T-helper 17 cell (primary cell): Measurements from ENCODE around the gene URB2. TPM values are rescaled to one million over a fixed set of nuclear protein-coding genes. Genes with fewer than 3 reads are reported as not detected.
A peak's percentile ranks its signal among the peaks of the same experiment; 100 is the strongest.

ENCODE experiments used
- ATAC-seq: fragments of 150-1000 bp; cut with Tn5 transposase; 2 replicates; pipeline ENCODE4 v1.10.0; 2021; ENCODE audit warnings: mild to moderate bottlenecking, moderate library complexity
- DNase-seq, 3 donors: peaks; one replicate each; pipeline versions ENCODE4 v3.0.0 to v3.0.0-alpha.2; 2020 to 2021
- H3K9me3 ChIP-seq: one replicate; pipeline ENCODE4 v1.7.0; 2013; ENCODE audit warnings: low read length, mild to moderate bottlenecking; ENCODE audit not compliant: control insufficient read depth, poor library complexity, severe bottlenecking
- H3K27ac Mint-ChIP-seq: one replicate; pipeline ENCODE4 v1.8.0; 2022; ENCODE audit warnings: mild to moderate bottlenecking, moderate library complexity, mixed read lengths
- H3K27me3 Mint-ChIP-seq: one replicate; pipeline ENCODE4 v1.8.0; 2022; ENCODE audit warnings: mixed read lengths
- H3K36me3 Mint-ChIP-seq: one replicate; pipeline ENCODE4 v1.8.0; 2022; ENCODE audit warnings: low read depth, mixed read lengths
- H3K4me1 Mint-ChIP-seq: one replicate; pipeline ENCODE4 v1.8.0; 2022; ENCODE audit warnings: mild to moderate bottlenecking, mixed read lengths
- H3K4me3 Mint-ChIP-seq: one replicate; pipeline ENCODE4 v1.8.0; 2022; ENCODE audit warnings: mild to moderate bottlenecking, moderate library complexity, mixed read lengths
- total RNA-seq, 4 donors: library from RNA in 2 of 4; stranded (reverse) in 2 of 4; gene quantifications; one replicate each; pipeline ENCODE4 v1.2.3 and lab custom pipeline; 2022 to 2026

Gene URB2
- total RNA-seq, 2 donors from 2014 or later: 8.2 to 10.7 TPM

DNA sequence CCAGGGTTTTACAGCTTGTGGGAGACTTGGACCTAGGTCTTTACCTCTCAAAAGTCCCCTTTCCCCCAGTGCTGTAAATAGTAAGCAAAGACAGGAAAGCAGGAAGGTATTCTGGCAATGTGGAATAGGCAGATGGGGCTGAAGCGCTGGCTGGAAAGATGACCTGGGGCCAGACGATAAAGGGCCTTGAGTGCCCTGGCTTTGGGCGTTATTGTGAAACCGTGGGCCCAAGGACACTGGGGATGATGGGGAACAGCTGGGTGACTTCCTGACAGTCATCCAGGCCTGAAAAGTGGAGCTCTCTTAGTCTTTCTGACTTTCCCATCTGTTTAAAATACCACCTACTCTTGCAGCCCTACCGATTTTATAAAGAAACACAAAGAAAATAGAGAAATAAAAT, 16.3 kb downstream of the URB2 start:
- peaks cover 15% of the 10 kb centered on the region for H3K4me1 Mint-ChIP-seq
- no peaks in the 10 kb centered on the region for H3K9me3 ChIP-seq
- ATAC-seq (no peak), DNase-seq (no peak)
- H3K36me3 Mint-ChIP-seq: peaks cover 9% of the 10 kb centered on the region
- H3K27me3 Mint-ChIP-seq: no peaks in the 10 kb centered on the region
- H3K27ac Mint-ChIP-seq: no peak overlapping the region
- no peak overlapping the region for H3K4me3 Mint-ChIP-seq

DNA sequence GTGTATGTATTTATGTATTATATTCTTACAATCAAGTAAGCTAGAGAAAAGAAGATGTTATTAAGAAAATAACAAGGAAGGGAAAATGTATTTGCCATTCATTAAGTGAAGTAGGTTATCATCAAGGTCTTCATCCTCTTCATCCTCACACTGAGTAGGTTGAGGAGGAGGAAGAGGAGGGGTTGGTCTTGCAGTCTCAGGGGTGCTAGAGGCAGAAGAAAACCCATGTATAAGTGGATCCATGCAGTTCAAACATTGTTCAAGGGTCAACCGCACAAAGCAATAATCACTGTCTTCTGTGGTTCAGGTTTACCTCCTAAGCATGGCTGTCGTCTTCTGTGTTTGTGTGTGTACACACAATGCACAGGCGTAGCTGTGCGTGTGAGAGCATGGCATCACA, 16.9 kb downstream of the URB2 start:
- H3K9me3 ChIP-seq: no peaks in the 10 kb centered on the region
- Mint-ChIP-seq H3K27ac (no peak overlapping the region), H3K27me3 (no peaks in the 10 kb centered on the region), H3K4me3 (no peak overlapping the region), H3K4me1 (peaks cover 14% of the 10 kb centered on the region), H3K36me3 (peaks cover 9% of the 10 kb centered on the region)
- DNase-seq (no peak), ATAC-seq (no peak)

DNA sequence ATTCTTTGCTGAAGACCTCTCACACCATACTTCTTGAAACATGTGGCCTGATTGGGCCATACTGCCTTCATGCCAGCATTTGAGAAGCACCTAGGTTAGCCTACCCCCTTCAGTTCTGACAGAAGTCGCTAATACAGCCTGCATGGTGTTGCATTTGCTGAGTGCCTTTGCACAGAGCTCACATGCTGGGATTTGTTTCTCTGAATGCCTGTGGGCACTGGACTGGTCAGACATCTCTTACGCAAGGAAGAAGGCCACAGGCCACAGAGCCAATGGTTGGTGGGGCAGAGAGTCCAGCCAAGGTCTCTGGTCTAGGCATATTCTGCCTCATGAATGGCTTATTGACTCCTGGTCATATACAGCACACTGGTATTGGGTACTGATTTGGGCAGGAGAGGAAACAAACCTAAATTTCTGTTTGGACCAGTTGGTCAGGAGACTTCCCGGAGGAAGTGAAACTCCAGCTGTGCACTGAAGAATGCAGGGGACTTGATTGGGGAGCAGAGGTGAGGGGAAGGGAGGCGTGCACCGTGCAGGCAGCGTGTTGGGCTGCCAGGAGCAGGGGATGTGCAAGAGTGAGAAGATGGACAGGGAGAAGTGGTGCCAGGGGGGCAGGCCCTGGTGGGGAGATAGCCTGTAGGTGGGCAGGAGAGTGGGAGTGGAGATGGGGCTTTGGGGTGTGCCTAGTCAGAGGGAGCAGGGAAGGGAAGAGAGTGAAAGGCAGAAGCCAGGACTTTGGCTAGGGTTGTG, 18.1 kb downstream of the URB2 start:
- no peaks in the 10 kb centered on the region for H3K27me3 Mint-ChIP-seq
- peak overlapping the region; percentile 9 for H3K4me3 Mint-ChIP-seq
- ATAC-seq (no peak), DNase-seq (no peak)
- H3K4me1 Mint-ChIP-seq: peaks cover 12% of the 10 kb centered on the region
- peaks cover 9% of the 10 kb centered on the region for H3K36me3 Mint-ChIP-seq
- H3K27ac Mint-ChIP-seq: peak overlapping the region; percentile 27
- no peaks in the 10 kb centered on the region for H3K9me3 ChIP-seq

DNA sequence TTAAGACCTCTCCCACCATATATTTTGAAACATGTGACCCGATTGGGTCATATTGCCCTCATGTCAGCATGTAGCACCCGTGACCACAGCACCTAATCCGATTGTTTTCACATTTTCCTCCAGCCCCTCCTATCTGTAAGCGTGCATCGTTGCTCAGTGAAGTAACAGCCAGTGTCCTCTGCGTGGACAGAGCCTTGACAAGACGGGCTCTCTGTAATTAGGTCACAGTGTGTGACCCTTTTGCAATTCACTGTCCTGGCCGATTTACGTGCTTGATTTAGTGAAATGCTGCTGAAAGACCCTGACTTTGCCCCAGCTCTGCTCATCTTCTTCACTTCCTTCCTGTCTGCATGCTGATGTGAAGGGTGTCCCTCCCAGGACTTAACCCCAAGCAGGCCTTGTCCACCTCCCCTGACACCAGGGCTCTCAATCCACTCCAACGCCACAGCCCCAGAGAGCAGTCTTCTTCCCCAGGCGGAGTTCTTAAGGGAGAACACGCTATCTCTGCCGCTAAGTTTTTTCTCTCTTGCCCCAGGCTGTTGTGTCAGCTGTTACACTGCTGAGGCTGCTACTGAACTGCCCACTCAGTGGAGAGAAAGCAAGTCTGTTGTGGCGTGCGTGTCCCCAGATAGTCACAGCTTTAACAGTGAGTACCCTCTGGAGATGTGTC, 19.4 kb downstream of the URB2 start:
- no peak for ATAC-seq
- peaks cover 9% of the 10 kb centered on the region for H3K36me3 Mint-ChIP-seq
- peak overlapping the region; percentile 85 for H3K27ac Mint-ChIP-seq
- H3K27me3 Mint-ChIP-seq: no peaks in the 10 kb centered on the region
- DNase-seq: no peak
- H3K9me3 ChIP-seq: no peaks in the 10 kb centered on the region
- no peak overlapping the region for H3K4me3 Mint-ChIP-seq
- H3K4me1 Mint-ChIP-seq: peaks cover 12% of the 10 kb centered on the region

DNA sequence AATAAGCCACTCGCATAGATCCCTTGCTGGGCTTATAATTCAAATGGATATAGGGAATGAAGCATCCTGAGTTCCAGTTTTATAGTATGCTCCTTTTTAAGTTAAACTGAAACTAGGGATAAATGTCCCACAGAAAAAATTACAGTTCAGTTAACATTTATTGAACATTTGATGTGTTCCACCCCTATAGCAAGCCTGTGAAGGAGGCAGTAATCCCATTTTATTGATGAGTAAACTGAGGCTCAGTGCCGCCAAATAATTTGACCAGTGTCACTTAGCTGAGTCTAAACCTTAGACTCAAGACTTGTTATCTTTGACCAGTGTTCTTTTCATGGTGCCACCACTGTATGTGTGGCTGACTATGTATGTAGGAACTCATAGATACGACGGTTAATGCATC, 22.4 kb downstream of the URB2 start:
- DNase-seq: no peak
- H3K4me1 Mint-ChIP-seq: peaks cover 9% of the 10 kb centered on the region
- H3K36me3 Mint-ChIP-seq: peaks cover 9% of the 10 kb centered on the region
- H3K27me3 Mint-ChIP-seq: no peaks in the 10 kb centered on the region
- no peak for ATAC-seq
- H3K4me3 Mint-ChIP-seq: no peak overlapping the region
- H3K9me3 ChIP-seq: no peaks in the 10 kb centered on the region
- no peak overlapping the region for H3K27ac Mint-ChIP-seq

DNA sequence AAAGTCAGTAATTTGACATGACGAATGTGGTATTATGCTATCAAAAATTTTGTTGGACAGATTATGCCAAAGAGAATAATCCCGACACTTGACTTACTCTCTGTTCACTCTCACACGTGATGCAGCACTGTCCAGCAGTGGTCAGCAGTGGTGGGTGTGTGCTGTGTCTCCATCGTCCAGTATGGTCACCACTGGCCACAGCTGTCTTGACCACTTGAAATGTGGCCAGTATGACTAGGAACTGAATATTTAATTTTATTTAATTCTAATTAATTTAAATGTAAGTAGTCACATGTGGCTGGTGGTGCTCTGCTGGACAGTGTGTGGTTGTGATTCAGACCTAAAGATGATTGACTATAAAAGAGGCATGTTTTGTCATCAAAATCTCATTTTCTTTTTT, 24.0 kb downstream of the URB2 start:
- Mint-ChIP-seq H3K4me1 (peaks cover 4% of the 10 kb centered on the region), H3K4me3 (no peak overlapping the region), H3K36me3 (peaks cover 5% of the 10 kb centered on the region), H3K27me3 (no peaks in the 10 kb centered on the region), H3K27ac (no peak overlapping the region)
- no peak for ATAC-seq
- H3K9me3 ChIP-seq: no peaks in the 10 kb centered on the region
- no peak for DNase-seq

DNA sequence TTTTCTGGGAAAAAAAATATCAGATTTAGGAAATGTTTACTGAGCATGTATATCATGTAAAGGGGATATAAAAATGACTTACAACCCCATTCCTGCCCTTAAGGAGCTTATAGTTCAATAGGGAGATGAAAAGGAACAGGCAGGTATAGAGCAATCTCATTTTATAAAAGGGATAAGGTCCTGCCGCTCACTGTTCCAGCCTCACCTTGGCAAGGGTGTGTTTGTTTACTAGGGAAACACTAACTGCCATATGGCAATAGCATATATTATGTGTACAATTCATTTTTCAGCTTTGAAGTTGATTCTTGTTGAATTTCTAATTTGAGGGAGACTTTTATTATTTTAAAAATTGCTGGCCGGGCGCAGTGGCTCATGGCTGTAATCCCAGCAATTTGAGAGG, 25.5 kb downstream of the URB2 start:
- Mint-ChIP-seq H3K27me3 (no peaks in the 10 kb centered on the region), H3K36me3 (no peaks in the 10 kb centered on the region), H3K27ac (no peak overlapping the region), H3K4me1 (no peaks in the 10 kb centered on the region), H3K4me3 (no peak overlapping the region)
- ATAC-seq (no peak), DNase-seq (no peak)
- no peaks in the 10 kb centered on the region for H3K9me3 ChIP-seq

DNA sequence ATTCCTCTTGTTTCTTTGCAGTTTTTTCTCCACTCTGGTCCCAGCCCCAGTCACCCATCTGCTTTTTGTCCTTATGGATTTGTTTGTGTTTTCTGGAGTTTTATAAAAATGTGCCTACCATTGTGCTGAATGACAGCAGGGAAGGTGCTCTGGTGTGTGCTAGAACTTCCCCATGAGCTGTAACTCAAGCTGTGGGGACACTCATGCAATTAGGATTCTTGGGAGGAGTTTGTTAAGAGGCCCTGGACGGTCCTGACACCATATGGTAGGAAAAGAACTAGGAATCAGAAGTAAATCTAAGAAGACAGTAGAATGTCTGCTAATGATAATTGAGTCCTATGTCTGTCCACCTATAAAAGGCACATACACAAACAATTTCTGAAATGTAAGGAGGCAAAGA, 27.4 kb downstream of the URB2 start:
- Mint-ChIP-seq H3K27ac (no peak overlapping the region), H3K27me3 (no peaks in the 10 kb centered on the region), H3K36me3 (no peaks in the 10 kb centered on the region)

DNA sequence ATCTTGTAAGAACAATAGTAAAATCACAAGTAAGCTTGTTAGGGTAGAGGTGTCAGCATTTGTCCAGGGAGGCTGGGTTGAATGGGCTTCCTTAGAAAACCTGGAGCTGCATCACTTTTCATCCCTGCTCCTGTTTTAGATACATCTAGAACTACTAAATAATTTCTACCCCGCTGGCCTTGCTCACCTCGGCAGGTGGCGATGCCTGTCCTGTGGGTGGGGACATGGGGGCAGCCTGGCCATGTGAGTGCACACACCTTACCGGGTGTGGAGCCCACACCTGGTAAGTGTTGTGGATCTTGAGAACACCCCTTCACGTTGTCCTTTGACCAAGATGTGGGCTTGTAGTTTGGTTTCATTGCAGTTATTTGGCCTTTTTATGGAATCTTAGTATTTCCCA, 29.7 kb downstream of the URB2 start:
- peaks cover under 1% of the 10 kb centered on the region for H3K4me1 Mint-ChIP-seq
- no peaks in the 10 kb centered on the region for H3K36me3 Mint-ChIP-seq
- H3K4me3 Mint-ChIP-seq: no peak overlapping the region
- H3K27ac Mint-ChIP-seq: peak overlapping the region; percentile 39
- no peaks in the 10 kb centered on the region for H3K9me3 ChIP-seq
- H3K27me3 Mint-ChIP-seq: no peaks in the 10 kb centered on the region
- no peak for DNase-seq
- no peak for ATAC-seq

More for the DNA sequence above, 27.4 kb downstream of the URB2 start:
- no peaks in the 10 kb centered on the region for H3K9me3 ChIP-seq
- Mint-ChIP-seq H3K4me1 (no peaks in the 10 kb centered on the region), H3K4me3 (no peak overlapping the region)
- ATAC-seq (no peak), DNase-seq (no peak)

DNA sequence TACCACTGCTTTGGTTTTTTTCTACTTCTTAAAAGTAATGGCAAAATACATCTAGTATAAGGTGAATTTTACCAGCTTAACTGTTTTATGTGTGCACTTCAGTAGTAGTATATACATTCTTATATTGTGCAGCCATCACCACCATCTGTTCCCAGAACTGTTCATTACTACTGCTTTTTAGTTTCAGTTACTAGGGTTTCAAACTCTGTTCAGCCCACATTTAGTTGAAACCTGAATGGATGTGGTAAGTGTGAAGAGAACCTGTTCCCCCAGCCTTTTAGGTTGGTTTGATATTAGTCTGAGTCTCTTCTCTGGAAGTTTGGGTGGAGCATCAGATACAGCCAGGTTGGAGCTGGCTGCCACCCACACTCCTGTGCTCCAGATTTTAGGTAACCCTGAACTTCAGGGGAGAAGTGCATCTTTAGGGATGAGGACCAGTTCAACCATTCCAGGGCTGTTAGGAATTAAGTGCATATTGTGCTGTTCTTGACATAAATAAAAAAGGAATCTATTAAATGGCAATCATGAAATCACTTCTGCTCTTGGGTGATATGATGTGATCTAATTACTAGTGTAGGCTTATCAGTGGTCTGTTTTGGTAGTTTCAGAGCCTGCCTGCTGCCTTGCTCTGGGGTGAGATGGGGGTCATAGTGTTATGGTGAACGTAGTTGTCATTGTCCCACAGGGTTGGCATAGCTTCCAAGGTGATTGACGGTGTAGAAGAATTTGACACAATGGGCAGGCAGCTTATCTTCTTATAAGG, 32.1 kb downstream of the URB2 start:
- no peak overlapping the region for H3K4me3 Mint-ChIP-seq
- H3K27ac Mint-ChIP-seq: no peak overlapping the region
- peaks cover 7% of the 10 kb centered on the region for H3K4me1 Mint-ChIP-seq
- H3K36me3 Mint-ChIP-seq: peaks cover 3% of the 10 kb centered on the region
- ATAC-seq (no peak), DNase-seq (no peak)
- no peaks in the 10 kb centered on the region for H3K9me3 ChIP-seq
- no peaks in the 10 kb centered on the region for H3K27me3 Mint-ChIP-seq

DNA sequence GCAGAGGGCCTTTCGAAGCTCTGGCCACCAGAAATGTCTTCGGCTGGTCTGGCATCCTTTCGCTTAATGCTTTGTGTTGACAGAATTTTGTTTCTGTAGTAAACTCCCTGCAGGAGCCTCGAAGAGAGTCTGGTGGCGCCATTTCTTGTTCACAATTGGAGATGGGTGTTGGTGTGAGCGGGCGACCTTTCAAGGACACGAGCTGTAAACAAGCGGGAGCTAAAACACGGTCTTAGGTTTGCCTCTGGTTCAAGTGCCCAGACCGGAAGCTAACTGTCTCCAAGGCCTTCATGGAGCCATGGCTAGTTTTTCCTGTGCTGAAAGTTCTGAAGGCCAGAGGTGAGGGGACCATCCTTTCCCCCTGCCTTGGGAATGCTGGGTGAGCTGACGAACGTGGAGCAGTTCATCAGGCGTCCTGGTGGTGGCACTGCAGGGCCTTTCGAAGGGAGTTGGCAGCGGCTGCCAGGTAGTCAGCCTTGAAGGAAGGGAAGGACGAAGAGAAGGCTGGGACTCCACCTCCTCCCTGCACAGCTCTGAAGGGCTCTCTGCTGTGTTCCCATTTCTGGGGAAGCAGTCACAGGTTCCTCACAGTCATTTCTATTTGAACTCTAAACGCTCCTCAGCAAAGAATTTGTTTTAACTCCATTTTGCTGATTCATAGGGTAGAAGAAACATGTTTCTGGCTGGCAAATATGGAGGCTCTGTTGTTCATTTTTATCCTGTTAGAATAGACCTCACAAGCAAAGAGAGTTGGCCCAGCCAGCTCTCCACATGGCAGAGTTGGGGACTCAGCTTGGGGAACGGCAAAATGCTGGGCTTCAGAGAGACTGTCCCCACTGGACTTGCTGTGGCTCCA, 35.2 kb downstream of the URB2 start:
- DNase-seq: peak; percentile 52 to 67 (median 52)
- Mint-ChIP-seq H3K4me3 (no peak overlapping the region), H3K27ac (peak overlapping the region; percentile 37), H3K36me3 (peaks cover 3% of the 10 kb centered on the region), H3K4me1 (peaks cover 7% of the 10 kb centered on the region), H3K27me3 (no peaks in the 10 kb centered on the region)
- ATAC-seq: peak; percentile 68
- no peaks in the 10 kb centered on the region for H3K9me3 ChIP-seq

DNA sequence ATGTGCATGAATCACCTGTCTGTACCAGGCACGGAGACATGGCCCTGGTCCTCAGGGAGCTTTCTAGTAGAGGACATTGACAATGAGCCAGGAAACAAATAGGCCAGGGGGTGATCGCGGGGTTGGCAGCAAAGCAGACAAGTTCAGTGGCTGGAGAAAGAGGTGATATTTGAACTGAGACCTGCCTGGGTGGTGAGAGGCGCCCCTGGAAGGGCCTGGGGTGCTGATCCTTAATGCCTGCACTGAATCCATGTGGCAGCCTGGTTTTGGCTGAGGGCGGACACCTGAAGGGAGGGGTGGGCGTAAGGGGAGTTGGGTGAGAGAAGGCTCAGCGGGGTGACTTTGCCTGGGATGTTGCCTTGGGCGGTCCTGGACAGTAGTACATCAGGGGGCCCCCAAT, 35.9 kb downstream of the URB2 start:
- no peaks in the 10 kb centered on the region for H3K27me3 Mint-ChIP-seq
- no peak overlapping the region for H3K4me3 Mint-ChIP-seq
- peaks cover 7% of the 10 kb centered on the region for H3K4me1 Mint-ChIP-seq
- no peak for DNase-seq
- peaks cover 3% of the 10 kb centered on the region for H3K36me3 Mint-ChIP-seq
- H3K27ac Mint-ChIP-seq: no peak overlapping the region
- H3K9me3 ChIP-seq: no peaks in the 10 kb centered on the region
- no peak for ATAC-seq
